ENCODE results near the gene YJEFN3.

The YJEFN3 gene

DNA sequence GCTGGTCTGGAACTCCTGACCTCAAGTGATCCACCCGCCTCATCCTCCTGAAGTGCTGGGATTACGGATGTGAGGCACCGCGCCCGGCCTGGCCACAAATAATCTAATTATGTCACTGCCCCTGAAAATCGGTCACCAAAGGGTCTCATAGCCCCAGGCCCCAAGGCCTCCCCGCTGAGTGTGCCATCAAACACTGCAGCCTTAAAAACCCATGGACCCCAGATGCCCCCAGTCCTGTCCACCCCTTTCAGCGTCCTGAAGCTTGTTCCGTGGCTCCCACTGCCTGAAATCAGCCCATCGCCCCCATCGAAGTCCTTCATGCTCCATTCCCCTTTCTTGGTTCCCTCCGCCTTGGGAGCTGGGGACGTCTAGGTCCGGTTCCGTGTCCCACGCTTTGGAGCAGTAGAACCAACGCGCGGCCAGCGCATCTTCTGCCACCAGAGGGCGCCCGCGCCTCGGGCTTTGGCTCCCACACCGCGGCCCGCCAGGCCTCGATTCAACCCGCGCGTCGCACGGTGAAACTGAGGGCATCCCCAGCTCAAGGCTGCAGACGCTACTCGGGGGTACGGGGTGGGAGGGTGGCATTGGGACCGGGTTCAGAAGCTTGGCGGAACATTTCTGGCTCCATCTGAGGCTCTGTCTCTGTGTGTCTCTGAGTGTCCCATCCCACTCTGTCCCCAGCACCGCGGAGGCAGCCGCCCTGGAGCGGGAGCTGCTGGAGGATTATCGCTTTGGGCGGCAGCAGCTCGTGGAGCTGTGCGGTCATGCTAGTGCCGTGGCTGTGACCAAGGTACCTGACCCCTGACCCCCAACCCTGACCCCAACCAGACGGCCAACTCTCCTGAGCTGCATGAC, 3.5 kb downstream of the YJEFN3 start (continued):
- TF ChIP-seq ZXDB (tag by site-specific recombination; IDR thresholded peaks at IDR 0.05), result no peak
- no peak for TF ChIP-seq ZNF302 (tag by site-specific recombination; IDR thresholded peaks at IDR 0.05; ENCODE audit: low read depth)
- TF ChIP-seq ZNF24 (tag by site-specific recombination; IDR thresholded peaks at IDR 0.05), result no peak
- TF ChIP-seq ZNF571 (tag by site-specific recombination; IDR thresholded peaks at IDR 0.05), result no peak
- TF ChIP-seq ZNF19 (tag by site-specific recombination; IDR thresholded peaks at IDR 0.05; ENCODE audit: low read depth), result no peak
- TF ChIP-seq ZNF837 (tag by site-specific recombination; IDR thresholded peaks at IDR 0.05), result no peak
- no peak for TF ChIP-seq ZNF558 (tag by site-specific recombination; IDR thresholded peaks at IDR 0.05)
- no peak for TF ChIP-seq ZNF16 (tag by site-specific recombination; IDR thresholded peaks at IDR 0.05; ENCODE audit: low read depth)
- no peak for TF ChIP-seq ZNF521 (tag by site-specific recombination; IDR thresholded peaks at IDR 0.05)
- TF ChIP-seq KLF8 (tag by site-specific recombination; IDR thresholded peaks at IDR 0.05), result no peak
- TF ChIP-seq ZNF747 (tag by site-specific recombination; IDR thresholded peaks at IDR 0.05), result no peak
- TF ChIP-seq TSHZ1 (tag by site-specific recombination; IDR thresholded peaks at IDR 0.05; ENCODE audit: borderline replicate concordance), result no peak
- TF ChIP-seq ZNF791 (tag by site-specific recombination; IDR thresholded peaks at IDR 0.05), result no peak
- no peak for TF ChIP-seq YY2 (tag by site-specific recombination; IDR thresholded peaks at IDR 0.05)
- no peak for TF ChIP-seq PRDM2 (tag by site-specific recombination; IDR thresholded peaks at IDR 0.05; ENCODE audit: borderline replicate concordance)
- TF ChIP-seq, protein P1, sequence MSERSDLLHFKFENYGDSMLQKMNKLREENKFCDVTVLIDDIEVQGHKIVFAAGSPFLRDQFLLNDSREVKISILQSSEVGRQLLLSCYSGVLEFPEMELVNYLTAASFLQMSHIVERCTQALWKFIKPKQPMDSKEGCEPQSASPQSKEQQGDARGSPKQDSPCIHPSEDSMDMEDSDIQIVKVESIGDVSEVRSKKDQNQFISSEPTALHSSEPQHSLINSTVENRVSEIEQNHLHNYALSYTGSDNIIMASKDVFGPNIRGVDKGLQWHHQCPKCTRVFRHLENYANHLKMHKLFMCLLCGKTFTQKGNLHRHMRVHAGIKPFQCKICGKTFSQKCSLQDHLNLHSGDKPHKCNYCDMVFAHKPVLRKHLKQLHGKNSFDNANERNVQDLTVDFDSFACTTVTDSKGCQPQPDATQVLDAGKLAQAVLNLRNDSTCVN (tag by site-specific recombination; optimal IDR thresholded peaks at IDR 0.05), result peak; percentile 30
- no peak for TF ChIP-seq ZNF433 (tag by site-specific recombination; IDR thresholded peaks at IDR 0.05; ENCODE audit: low read depth)
- TF ChIP-seq ZNF138 (tag by site-specific recombination; IDR thresholded peaks at IDR 0.05; ENCODE audit: borderline replicate concordance), result no peak
- no peak for TF ChIP-seq ZNF544 (tag by site-specific recombination; IDR thresholded peaks at IDR 0.05)
- no peak for TF ChIP-seq ZNF701 (tag by site-specific recombination; IDR thresholded peaks at IDR 0.05)
- 0 out of 2 replicates have a peak, but pooled peaks have one; percentile 21 for TF ChIP-seq SP7 (tag by site-specific recombination; IDR thresholded peaks at IDR 0.05)
- no peak for TF ChIP-seq ZNF585B (tag by site-specific recombination; IDR thresholded peaks at IDR 0.05)
- no peak for TF ChIP-seq ZNF677 (tag by site-specific recombination; IDR thresholded peaks at IDR 0.05)
- no peak for TF ChIP-seq TRIM28 (IDR thresholded peaks at IDR 0.05; ENCODE audit: borderline replicate concordance, low read length)
- TF ChIP-seq ZBTB8A (tag by site-specific recombination; IDR thresholded peaks at IDR 0.05), result no peak
- TF ChIP-seq AEBP2 (tag by site-specific recombination; IDR thresholded peaks at IDR 0.05; ENCODE audit: borderline replicate concordance), result no peak
- no peak for TF ChIP-seq ZNF2 (tag by site-specific recombination; IDR thresholded peaks at IDR 0.05)
- peak; percentile 49; the same call in 1 of the 2 replicates for TF ChIP-seq ZNF600 (tag by site-specific recombination; IDR thresholded peaks at IDR 0.05)
